SKM-1 treated with dmso at 0.1 percent for 144 hours (cell line): ENCODE results near the gene TRAF3IP3.
A peak's percentile ranks its signal among the peaks of the same experiment; 100 is the strongest.

ENCODE experiments used
- DNase-seq: peaks from one replicate; lab custom pipeline; 2025; ENCODE audit not compliant: unreplicated experiment; lab: John Stamatoyannopoulos, UW

The TRAF3IP3 gene

DNA sequence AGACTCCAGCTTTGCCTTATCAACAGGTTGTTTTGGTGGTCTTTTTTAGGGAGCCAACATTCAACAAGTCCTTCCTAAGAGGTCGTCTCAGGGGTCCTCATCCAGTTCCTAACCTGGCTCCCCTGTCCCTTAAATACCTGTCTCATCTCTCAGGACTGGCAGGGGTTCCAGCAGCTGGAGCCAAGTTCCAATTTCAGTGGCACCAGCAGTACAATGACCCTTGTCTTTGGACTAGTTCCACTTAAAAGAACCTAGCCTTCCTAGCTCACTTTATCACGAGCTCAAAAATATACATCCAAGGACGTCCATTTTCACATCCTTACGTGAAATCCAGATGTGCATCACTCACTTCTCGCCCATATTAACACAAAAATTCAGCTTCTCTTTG lies 18.7 kb upstream of the TRAF3IP3 start:
- no peak for DNase-seq

DNA sequence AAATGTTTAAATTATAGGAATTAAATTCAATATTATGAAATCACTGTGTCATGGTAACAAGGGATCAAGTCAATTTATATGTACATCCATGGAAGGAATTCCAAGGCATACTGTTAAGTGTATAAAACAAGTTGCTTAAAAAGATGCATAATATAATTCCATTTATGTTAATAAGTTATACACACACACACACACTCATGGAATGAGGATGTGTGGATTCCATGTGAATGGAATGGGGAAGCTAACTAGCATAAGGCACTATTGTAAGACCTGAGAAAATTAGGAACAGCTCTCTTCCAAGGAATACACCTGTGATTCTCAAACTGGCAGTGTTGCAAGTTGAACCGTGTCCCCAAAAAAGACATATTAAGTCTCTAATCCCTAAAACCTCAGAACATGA lies 17.6 kb upstream of the TRAF3IP3 start:
- no peak for DNase-seq

DNA sequence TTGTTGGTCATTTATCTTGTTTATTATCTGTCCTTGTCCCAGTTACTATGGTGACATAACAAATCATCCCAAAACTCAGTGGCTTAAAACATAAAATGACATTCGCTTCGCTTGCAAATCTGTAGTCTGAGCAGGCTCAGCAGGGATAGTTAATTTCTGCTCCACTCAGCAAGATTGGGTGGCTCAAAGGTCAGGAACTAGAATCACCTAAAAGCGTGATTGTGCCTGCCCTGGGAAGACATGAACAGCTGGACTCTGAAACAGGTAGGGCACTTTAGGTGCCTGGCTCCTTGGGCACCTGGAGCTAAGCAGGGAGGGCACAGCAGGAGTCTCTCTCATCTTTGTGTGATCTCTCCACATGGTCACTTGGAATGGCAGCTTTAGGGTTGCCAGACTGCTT lies 14.7 kb upstream of the TRAF3IP3 start:
- DNase-seq: no peak

DNA sequence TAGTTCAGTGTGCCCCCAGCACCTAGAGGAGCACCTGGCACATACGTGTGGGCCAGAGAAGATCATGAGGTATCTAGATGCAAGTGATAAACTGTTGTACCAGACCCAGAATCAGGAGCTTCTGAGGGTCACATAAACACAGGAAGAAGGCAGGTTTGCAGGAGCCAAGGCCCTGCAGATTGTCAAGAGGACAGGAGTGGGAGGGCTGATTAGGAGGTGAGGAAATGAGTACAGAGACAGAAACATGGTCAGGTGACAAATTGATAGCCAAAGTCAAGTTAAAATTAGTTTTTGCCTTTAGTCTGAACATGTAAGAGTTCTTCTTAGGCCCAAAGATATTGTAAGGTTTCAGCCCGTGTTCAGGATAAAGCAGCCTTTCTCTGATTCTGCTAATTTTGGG lies 14.0 kb upstream of the TRAF3IP3 start:
- no peak for DNase-seq

DNA sequence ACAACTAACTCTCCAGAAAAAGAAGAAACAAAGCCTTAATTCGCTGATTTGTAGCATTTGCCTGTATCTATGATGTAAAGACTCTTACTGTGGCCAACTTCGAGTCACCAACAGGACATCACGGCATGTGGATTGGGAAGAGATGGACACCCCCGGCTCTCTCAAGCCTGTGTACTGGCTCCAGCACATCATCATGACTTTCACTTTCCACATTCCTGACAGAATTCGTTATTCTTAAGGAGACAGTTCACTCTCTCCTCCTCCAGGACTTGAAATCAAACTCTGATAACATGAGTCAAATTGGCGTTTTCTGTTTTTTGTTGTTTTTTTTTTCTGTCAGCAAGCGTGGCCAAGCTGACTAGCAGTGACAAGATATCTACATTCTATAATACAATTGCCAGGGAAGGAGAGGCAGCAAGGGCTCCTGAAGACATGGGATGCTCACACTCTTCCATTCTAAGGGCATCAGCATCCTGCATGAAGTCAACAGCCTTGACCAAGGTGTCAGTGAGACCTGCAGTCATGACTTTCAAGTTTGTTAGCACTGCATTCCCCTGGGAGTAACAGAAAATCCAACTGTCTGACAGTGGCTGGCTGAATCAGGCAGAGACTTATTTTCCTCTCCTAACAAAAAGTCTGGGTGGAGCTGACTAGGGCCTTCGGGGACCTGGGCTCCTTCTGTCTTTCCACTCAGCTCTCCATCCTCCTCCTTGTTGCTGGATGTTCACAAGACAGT lies 13.3 kb upstream of the TRAF3IP3 start:
- DNase-seq: no peak

DNA sequence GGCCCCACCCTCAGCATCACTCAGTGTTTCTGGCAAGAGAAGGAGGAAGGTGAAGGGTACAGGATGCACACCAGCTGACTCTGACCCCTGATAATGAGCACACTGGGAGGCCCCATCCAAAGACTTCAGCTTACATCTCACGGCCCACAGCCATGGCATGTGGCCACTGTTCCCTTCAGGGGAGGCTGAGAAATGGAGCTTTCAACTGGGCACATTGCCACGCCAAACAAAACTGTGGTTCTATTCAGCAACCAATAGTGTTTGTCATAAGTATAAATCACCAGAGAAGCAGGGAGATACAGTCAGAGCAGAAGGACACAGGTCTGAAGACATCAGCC lies 12.7 kb upstream of the TRAF3IP3 start:
- no peak for DNase-seq

DNA sequence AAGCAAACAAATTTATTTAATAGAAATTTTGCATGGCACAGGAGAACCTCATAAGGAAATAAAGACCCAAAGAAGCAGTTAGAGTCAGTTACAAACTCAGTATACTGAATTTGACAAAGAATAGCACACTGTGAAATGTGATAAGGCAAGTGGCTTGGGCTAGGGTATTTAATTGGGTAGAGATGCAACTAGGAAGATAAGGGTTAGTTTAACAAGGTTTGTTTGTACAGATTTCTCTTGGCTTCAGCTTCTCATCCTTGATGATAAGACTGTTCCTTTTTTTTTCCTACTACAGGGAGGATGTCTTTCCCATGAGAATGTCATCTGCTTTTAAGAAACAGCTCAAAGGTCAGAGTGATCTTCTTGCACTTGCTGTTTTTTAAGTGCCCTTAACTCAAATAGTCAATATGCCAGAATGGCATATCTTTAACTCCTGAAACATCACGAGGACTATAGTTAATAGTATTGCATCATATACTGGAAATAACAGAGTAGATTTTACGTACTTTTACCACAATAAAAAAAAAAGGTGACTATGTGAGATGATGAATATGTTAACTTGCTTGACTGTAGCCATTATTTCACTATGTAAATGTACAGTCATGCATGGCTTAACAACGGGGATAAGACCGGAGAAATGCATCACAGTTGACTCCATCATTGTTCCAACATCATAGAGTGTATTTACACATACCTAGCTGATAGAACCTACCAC lies 9.2 kb upstream of the TRAF3IP3 start:
- no peak for DNase-seq

DNA sequence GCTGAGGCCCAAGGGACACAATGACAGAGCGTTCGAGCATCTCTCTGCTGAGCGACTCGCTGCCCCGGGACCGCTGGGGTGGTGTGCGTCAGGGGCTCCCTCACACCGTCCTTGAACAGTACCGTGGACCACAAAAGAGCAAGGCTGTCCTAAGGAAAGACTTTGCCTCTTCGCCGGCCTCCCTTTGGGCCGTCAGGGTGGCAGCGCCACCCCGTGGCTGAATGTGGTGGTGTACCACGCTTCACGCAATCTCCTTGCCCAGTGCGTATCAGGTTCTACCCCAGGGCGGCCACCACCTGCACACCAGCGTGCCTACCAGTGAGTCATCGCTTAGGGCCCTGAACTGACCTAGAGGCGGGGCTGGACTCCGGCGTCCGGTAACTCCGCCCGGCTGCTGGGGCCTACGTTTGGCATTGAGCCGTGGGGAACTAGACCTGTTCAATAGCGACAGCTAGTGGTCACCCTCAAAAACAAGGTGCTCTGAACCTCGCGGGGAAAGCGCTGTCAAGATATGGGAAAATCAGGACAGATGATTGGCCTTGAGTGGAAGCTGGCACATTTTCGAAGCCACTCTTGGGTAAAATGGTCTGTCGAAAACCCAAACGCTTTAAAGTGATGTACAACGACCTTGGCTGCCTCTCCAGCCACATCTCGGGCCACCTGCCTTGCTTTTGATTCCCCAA lies 8.1 kb upstream of the TRAF3IP3 start:
- DNase-seq: peak; percentile 69

DNA sequence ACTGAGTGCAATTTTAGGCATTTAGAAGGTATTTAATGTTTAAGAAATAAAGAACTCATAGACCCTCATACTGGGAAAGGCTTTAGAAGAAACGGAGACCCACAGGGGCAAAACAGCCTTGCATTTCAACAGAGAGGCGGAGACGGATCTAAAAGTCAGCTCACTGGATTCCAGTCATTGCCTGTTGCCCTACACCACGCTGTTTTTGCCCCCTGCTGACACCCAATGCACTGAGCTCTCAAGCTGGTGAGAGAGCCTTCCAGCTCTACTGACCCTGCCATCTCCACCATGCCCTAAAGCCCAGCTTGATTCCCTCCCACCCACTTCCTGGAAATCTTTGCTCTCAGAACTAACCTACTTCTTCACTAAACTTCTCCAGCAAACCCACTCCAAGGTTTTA lies 7.2 kb upstream of the TRAF3IP3 start:
- no peak for DNase-seq

DNA sequence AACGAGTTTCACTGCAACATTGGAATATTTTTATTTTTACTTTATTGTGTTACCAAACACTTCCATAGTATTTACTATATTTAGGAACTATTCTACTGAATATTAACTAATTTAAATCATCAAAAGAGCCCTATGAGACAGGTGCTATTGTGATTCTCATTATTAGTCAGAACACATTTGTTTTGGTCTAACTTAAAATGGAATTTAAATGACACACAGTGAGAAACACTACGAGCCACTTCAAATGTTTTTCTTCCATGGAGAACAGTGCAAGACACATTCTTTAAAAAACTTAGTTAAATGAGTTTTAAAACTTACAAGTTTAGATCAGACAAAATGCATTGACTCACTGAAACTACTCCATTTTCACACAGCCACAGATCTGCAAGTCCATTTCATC lies 6.6 kb upstream of the TRAF3IP3 start:
- no peak for DNase-seq

DNA sequence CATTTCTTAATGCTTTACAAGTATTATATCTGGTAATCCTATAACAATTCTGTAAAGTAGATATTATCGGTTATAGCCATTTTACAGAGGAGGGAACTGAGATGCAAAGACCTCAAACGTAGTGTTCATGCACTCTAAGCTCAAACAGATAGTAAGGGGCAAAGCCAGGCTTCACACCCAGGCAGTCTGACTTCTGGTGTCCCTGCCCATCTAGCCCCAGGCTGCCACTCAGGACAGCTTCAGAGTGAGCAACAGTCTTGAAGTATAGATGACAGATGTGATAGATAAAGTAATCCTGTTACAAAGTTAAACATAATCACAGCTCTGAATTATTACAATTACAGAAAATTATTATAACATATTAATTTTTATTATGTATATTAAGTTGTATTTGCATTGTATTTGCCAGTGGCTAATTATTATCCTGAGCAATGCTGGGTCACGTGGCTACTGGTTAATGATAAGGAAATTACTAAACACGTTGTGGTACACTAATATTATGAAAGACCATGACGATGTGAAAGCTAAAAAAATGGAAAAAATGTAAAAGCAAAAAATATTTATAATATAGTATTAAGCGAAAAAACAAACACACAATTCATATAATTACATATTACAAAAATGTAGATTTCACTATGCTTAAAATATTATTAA lies 6.1 kb upstream of the TRAF3IP3 start:
- DNase-seq: no peak

DNA sequence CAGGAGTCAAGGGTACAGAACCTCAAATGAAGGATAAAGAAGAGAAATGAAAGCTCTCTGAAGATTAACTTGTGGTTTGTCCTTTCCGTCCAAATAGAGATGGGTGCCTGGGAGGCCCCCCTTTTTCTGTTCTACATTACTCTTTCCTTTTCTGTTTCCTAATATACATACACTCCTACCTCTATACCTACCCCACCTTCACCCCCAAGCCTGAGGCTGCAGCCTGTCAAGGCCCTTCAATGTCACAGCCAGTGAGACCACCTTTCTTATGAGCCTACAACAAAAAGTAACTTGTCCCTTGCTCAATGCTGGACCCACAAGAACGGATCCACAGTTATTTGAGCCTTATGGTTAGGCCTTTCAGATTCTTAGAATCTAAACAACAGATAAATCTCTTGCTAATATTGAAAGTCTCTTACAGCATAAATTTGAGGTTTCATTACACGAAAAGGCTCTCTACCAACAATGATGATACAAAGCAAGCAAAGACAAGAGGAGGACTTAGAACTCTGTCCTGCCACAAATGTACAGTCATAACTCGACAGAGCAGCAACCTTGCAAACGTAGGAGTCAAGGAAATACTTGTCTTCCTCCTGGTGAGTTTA lies 4.1 kb upstream of the TRAF3IP3 start:
- DNase-seq: no peak

DNA sequence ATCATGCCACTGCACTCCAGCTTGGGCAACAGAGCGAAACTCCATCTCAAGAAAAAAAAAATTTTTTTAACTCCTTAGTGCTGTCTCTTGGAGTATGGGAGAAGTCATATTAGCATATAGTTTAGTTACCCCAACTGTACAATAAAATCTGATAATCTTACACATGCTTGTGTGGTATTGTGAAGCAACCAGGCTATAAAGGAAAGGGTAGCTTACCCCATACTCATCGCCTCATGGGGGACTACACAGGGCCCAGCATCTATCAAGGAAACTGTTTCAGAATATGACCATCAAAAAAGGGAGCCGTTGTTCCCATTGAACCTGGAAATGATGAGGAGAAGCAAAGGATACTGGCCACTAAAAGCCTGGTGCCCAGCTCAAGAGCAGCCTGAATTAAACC lies 3.0 kb upstream of the TRAF3IP3 start:
- no peak for DNase-seq

DNA sequence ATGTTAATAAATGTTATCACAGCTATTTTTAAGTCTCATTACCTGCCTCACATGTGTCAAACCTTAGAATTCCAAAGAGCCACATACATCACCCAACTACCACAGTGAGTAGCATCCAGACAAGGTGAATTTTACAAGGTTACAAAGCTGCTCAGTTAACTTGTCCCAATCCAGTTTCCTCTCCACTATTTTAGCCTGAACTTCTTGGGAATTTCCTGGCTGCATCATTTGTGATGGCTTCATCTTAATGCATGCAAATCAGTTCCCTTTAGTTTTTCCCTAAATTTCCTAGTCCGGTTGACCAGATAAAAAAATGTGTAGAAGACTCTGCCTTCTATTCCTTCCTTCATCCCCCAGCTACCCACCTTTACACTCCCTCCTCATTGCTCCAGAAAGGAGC lies 597 bp upstream of the TRAF3IP3 start:
- no peak for DNase-seq

DNA sequence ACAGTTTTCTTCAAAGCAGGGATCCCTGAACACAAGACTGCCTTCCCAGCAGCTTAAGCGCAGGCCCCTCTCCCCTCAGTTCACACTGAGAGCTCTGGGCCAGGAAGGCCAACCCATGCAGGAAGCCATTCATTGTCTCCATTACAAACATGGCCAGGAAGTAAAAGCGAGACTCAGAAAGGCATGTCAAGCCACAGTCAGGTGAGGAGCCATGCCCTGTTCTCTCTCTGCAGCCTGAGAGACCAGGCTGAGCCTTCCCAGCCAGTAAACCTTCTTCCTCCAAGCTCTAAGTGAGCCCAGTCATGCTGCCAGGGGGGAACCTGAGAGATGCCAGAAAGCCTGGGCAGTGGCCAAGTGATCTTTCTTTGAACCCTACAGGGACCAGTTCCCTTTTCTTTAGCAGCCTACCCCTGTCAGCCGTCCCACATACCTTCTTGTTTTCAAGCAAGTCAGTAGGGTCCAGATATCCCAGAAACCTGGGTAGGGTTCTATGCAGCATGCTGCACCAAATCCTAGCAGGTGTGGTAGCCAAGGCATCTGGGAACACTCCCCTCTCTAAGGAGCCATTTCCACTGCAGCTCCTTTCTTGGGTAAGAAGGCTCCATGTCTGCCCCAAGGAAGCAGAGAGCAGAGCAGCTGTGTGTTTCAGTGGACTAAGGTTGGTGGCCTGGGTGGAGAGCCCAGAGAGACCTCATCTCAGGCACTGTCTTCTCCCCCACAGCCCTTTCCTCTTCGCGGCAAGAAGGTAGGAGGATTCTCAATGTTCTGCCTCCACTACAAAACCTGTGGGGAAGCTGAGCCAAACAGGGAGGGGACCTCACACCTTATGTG lies 977 bp downstream of the TRAF3IP3 start:
- peak; percentile 91 for DNase-seq

DNA sequence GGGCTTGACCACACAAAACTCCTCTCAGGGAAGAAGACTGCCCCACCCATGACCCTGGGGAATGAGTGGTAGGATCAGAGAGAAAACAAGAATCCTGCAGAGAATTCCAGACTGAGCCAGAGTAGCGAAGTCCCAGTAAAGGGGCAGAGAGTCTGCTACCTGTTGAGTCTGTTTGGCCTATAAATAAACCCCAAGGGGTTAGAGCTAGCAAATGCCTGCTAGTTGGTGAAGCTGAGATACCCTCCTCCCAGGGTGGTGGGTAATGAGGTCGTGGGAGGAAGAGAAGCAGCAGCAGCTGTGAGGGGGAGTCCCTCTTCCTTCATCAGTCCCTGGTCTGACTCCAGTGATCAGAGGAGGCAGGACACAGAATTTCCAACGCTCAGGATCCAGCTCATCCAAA lies 2.5 kb downstream of the TRAF3IP3 start:
- DNase-seq: no peak

DNA sequence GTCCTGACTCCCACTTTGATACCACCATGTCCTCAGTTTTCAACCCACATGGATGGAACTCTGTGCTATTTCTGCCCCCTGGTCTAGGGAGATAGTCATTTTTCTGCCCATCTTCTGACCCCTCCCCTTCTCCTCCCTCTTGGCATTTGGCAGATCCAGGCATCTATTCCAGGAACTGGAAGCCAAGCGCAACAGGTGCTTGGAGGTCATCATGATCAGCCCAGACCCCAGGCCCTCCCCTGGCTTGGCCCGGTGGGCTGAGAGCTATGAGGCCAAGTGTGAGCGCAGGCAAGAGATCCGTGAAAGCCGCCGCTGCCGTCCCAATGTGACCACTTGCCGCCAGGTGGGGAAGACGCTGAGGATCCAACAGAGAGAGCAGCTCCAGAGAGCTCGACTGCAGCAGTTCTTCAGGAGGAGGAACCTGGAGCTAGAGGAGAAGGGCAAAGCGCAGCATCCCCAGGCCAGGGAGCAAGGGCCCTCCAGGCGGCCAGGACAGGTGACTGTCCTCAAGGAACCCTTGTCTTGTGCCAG lies 4.0 kb downstream of the TRAF3IP3 start:
- no peak for DNase-seq

DNA sequence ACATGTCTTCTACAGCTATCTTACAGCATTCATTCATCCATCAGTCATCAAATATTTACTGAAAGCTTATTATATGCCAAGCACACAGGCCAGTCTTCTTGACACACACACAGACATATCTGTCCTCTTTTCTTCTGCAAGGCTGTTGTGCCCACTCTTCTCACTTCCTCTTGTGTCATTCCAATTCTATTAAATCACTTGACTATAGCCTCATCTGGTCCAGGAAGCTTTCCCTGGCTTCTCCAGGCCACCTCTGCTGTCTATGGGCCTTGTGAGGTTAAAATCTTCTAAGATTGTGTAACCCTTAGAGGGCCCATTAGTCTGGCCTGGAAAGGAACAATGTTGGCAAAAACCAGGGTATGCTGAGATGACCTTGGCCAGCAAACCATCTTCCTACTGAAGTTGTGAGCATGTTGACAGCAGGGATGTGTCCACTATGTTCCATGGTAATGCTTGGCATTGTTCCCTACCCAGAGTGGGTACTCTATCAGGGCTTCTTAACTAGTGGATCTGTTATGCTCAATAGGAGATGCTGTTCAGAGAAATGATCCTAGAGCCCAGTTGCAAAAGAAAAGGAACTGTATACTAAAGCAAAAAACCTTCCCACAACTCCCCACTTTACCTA lies 5.3 kb downstream of the TRAF3IP3 start:
- DNase-seq: no peak

DNA sequence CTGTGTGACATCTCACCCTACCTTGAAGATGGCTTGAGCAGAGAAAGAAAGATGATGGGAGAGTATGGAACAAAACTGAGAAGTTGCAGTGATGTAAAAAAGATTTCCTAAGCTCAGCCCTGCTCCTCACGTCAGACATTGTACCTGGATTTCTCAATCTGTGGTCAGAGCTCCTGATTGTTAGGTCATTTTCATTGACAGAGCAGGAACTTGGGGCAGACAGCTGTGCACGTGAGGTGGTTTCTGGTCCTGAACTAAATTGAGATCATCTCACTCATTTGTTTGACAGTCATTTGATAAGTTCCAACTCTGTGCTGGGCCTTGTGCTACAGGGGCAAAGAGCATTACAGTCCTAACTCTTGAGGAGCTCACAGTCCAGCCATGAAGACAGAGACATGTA lies 10.2 kb downstream of the TRAF3IP3 start:
- peak; percentile 93 for DNase-seq

DNA sequence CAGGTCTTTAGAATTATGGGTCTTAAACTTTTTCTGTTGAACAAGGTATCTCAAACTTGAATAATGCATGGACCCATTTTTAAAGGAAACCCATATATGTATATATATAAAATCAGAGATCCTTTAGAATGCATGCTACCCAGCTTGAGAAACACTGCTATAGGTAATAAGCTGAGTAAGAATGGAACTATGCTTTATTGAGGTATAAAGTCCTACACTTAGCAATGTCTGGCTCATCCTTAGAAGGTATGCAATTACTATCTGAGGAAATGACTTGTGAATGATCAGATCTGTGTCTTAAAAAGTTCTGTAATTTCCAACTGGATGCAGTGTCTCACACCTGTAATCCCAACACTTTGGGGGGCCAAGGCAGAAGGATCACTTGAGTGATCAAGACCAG lies 11.2 kb downstream of the TRAF3IP3 start:
- no peak for DNase-seq
